ENCODE data around the gene CNTN6. TPM values are rescaled to one million over a fixed set of nuclear protein-coding genes. Genes with fewer than 3 reads are reported as not detected.

Gene CNTN6
- total RNA-seq, 1 donor: 1.3 TPM

- no peak for TF ChIP-seq CTCF (IDR thresholded peaks at IDR 0.05; ENCODE audit: insufficient read depth, low read length)
- DNase-seq (ENCODE audit: low read depth): no peak
- H3K4me3 ChIP-seq (ENCODE audit: low read depth, low read length): no peak overlapping the region
Measured at GRCh38 chr3:1406250-1406649, 313.4 kb downstream of the CNTN6 start.

- no peak for DNase-seq (ENCODE audit: low read depth)
- TF ChIP-seq CTCF (IDR thresholded peaks at IDR 0.05; ENCODE audit: insufficient read depth, low read length): no peak
- no peak overlapping the region for H3K4me3 ChIP-seq (ENCODE audit: low read depth, low read length)
Measured at GRCh38 chr3:1421577-1421976, 328.8 kb downstream of the CNTN6 start.

- no peak for DNase-seq (ENCODE audit: low read depth)
- no peak for TF ChIP-seq CTCF (IDR thresholded peaks at IDR 0.05; ENCODE audit: insufficient read depth, low read length)
- H3K4me3 ChIP-seq (ENCODE audit: low read depth, low read length): no peak overlapping the region
Measured at GRCh38 chr3:1423566-1424089, 330.8 kb downstream of the CNTN6 start.

- DNase-seq (ENCODE audit: low read depth): no peak
- no peak for TF ChIP-seq CTCF (IDR thresholded peaks at IDR 0.05; ENCODE audit: insufficient read depth, low read length)
- H3K4me3 ChIP-seq (ENCODE audit: low read depth, low read length): no peak overlapping the region
Measured at GRCh38 chr3:1439395-1439794, 346.6 kb downstream of the CNTN6 start.

GRCh38 chr3:1442271-1442670, 349.4 kb downstream of the CNTN6 start:
- H3K4me3 ChIP-seq (ENCODE audit: low read depth, low read length): no peak overlapping the region
- DNase-seq (ENCODE audit: low read depth): no peak
- no peak for TF ChIP-seq CTCF (IDR thresholded peaks at IDR 0.05; ENCODE audit: insufficient read depth, low read length)

- H3K4me3 ChIP-seq (ENCODE audit: low read depth, low read length): no peak overlapping the region
- TF ChIP-seq CTCF (IDR thresholded peaks at IDR 0.05; ENCODE audit: insufficient read depth, low read length): no peak
- DNase-seq (ENCODE audit: low read depth): no peak
Measured at GRCh38 chr3:1444195-1444594, 351.4 kb downstream of the CNTN6 start.

- no peak for DNase-seq (ENCODE audit: low read depth)
- no peak for TF ChIP-seq CTCF (IDR thresholded peaks at IDR 0.05; ENCODE audit: insufficient read depth, low read length)
- no peak overlapping the region for H3K4me3 ChIP-seq (ENCODE audit: low read depth, low read length)
Measured at GRCh38 chr3:1446531-1446930, 353.7 kb downstream of the CNTN6 start.

All from fibroblast of the aortic adventitia (primary cell).